Measurements from ENCODE around the gene RPS27L.

GRCh38 chr15:63111481-63111880 is 45.8 kb downstream of the RPS27L start:
- TF ChIP-seq CTCF (IDR thresholded peaks at IDR 0.05; ENCODE audit: low read depth, low read length) (no peak), MYC (IDR thresholded peaks at IDR 0.05; ENCODE audit: low read depth, low read length) (no peak), POLR2A (IDR thresholded peaks at IDR 0.05; ENCODE audit: extremely low read depth, insufficient read length) (no peak), MAX (IDR thresholded peaks at IDR 0.05; ENCODE audit: low read depth, low read length) (no peak)
